ENCODE measurements around the gene SCD. TPM values are rescaled to one million over a fixed set of nuclear protein-coding genes. Genes with fewer than 3 reads are reported as not detected.

Gene SCD
- total and polyA plus RNA-seq, 2 of the 13 experiments (the other 11 are each of a cell fraction or from before 2014, with no cell fraction given): 492 to 512 TPM

DNA sequence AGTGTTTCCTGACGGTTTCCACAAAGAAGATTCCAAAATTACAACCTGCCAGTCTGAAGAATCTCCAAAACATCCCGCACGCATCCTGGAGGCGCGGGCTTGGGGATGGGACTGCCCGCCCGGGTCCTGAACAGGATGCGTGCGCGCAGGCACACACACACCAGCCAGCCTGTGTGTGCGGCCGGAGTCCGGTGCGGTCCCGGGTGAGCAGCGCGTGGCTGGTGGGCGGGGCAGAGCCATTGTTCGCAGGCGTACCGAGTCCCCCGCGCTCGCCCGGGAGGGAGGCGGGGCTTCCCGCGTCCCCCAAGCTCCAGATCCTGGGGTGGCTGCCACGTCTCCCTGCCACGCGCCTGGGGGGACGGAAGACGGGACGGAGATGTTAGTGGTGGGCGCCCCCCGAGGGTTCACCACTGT lies 675 bp upstream of the SCD start (continued):
- no peak for TF ChIP-seq TAF15 (IDR thresholded peaks at IDR 0.05; ENCODE audit: low read depth, low read length, poor library complexity, severe bottlenecking)
- TF ChIP-seq MAF1 (CRISPR knock-in tag; IDR thresholded peaks at IDR 0.05; ENCODE audit: borderline replicate concordance): no peak
- TF ChIP-seq, protein P1, sequence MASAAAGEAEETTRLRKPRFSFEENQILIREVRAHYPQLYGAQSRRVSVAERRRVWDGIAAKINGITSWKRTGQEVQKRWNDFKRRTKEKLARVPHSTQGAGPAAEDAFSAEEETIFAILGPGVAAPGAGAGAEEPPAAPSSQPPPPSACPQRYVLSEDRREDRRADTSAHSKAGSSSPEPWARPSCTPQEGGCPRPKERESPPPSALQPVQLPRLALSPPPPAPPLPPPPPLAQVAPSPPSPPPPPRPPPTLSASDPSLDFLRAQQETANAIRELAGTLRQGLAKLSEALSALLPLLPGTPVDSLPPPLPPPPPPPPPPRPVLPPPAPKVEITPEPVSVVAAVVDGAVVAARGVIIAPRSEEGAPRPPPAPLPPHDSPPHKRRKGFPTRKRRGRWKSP (CRISPR knock-in tag; IDR thresholded peaks at IDR 0.05): no peak; the same call in 1 of the 2 replicates

DNA sequence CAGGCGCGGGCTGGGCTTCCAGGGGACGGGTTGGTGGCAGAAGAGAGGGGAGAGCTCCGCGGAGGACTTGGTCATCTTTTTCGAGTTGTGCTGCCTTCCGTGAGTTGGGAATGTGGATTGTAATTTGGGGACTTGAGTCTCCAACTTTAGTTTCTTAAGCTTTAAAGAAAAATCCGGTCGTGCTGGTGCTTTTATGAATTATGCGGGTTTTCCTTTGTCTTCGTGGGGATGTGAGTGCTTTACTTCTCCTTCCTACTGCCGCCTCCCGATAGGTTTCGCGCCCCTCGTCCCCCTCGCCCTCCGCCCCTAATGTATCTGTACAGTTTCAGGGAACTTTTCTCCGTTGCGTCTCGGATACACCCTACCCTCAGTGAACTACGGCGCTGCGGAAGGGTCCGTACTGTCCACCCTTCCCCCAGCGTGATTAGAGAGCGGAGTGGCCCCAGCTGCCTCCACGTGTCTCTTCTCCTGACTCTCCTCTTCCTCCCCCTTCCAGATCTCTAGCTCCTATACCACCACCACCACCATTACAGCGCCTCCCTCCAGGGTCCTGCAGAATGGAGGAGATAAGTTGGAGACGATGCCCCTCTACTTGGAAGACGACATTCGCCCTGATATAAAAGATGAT lies 649 bp downstream of the SCD start:
- intact Hi-C loops (cut with micrococcal nuclease; ENCODE audit: unreplicated experiment): loop anchor here (1.0 kb wide), 1 partner anchor 26 kb away; no protein-coding TSS in a partner anchor
- 2% methylated on average over 25 of the region's 32 CpGs for WGBS (ENCODE audit: low lambda C conversion rate)
- in situ Hi-C loops (cut with HindIII; ENCODE audit: extremely low pct_ligation_motif_present, low pct_unique_long_range_greater_than_20kb): loop anchor here (25.0 kb wide), 1 partner anchor 540 kb away; no protein-coding TSS in a partner anchor
- Histone ChIP-seq H3K4me2 (ENCODE audit: low read depth, low read length) (peak overlapping the region; percentile 83), H3K79me2 (ENCODE audit: insufficient read depth, low read length) (peaks cover 66% of the 10 kb centered on the region), H4K20me1 (ENCODE audit: insufficient read depth, low read length) (peaks cover 49% of the 10 kb centered on the region), H3K4me3 (replicated peaks in 1 of 3; ENCODE audit: insufficient read depth in 1 of 3, low read depth in 2 of 3, low read length in 3 of 3) (peak overlapping the region; percentile 95 to 99 (median 95)), H2AFZ (ENCODE audit: low read length) (no peak overlapping the region), H3K27ac (ENCODE audit: extremely low read length, insufficient read depth, low read length) (peak overlapping the region; percentile 81), H3K9me3 (ENCODE audit: low read length) (no peaks in the 10 kb centered on the region), H3K4me1 (ENCODE audit: insufficient read depth, low read length) (peaks cover 63% of the 10 kb centered on the region), H3K36me3 (replicated peaks in 1 of 2; ENCODE audit: control insufficient read depth in 1 of 2, insufficient read depth in 2 of 2, low read length in 2 of 2) (peaks cover 19 to 47% of the 10 kb centered on the region in 2 experiments), H3K9ac (ENCODE audit: insufficient read depth, low read depth, low read length) (peak overlapping the region; percentile 89), H3K27me3 (ENCODE audit: control insufficient read depth in 1 of 2, insufficient read depth in 2 of 2, low read length in 2 of 2) (no peaks in the 10 kb centered on the region; a peak in 1 of 5 replicates)
- CTCF ChIA-PET (ENCODE audit: low intra/inter-chr PET ratio, low total read pairs): interaction anchor here (1.4 kb wide), 1 partner anchor 85 kb away, joined by 5 read pairs; no protein-coding TSS in a partner anchor
- no peak for DNase-seq (ENCODE audit: low spot score)
- POLR2A ChIA-PET: interaction anchor here (1.3 to 12.6 kb wide), 8 partner anchors 11 to 171 kb away, joined by 3 to 287 read pairs (median 8); no protein-coding TSS in a partner anchor
- no peak for FAIRE-seq
- no peak for ATAC-seq
- TSS peak; percentile 53 for BruUV-seq (replicated peaks)
- TF ChIP-seq ASH2L (IDR thresholded peaks at IDR 0.05; ENCODE audit: insufficient read length, low read depth, low read length) (peak; percentile 6), HNF4A (CRISPR knock-in tag; IDR thresholded peaks at IDR 0.05) (no peak), MAX (IDR thresholded peaks at IDR 0.05) (peak; percentile 62; the same call in 1 of the 2 replicates), ZNF841 (CRISPR knock-in tag; IDR thresholded peaks at IDR 0.05; ENCODE audit: borderline replicate concordance) (0 out of 2 replicates have a peak, but pooled peaks have one; percentile 58), SAP130 (CRISPR knock-in tag; IDR thresholded peaks at IDR 0.05; ENCODE audit: low read depth) (peak; percentile 17; the same call in 1 of the 2 replicates), ETV6 (CRISPR knock-in tag; conservative IDR thresholded peaks at IDR 0.05) (no peak), ZNF441 (CRISPR knock-in tag; IDR thresholded peaks at IDR 0.05; ENCODE audit: borderline replicate concordance) (no peak), MED13 (CRISPR knock-in tag; IDR thresholded peaks at IDR 0.05) (no peak), BRD4 (CRISPR knock-in tag; IDR thresholded peaks at IDR 0.05) (no peak), ZBTB25 (CRISPR knock-in tag; IDR thresholded peaks at IDR 0.05) (no peak), ISL2 (CRISPR knock-in tag; IDR thresholded peaks at IDR 0.05) (no peak), RBM22 (optimal IDR thresholded peaks at IDR 0.05; ENCODE audit: low read length) (peak; percentile 48), ZNF33A (CRISPR knock-in tag; IDR thresholded peaks at IDR 0.05; ENCODE audit: borderline replicate concordance) (no peak)
